Stimulated activated CD8-positive, alpha-beta memory T cell treated with anti-CD3 and anti-CD28 coated beads, Interleukin-2, amount 100 ng/mL, for 1 hour (primary cell): ENCODE data around the gene RSPO3.

Experiments
- DNase-seq, 2 donors: peaks; one replicate each; pipeline ENCODE4 v3.0.0-alpha.2; 2020; ENCODE audit warnings: low read depth in 2 of 2

Gene RSPO3

GRCh38 chr6:127111526-127111925 is 6.9 kb upstream of the RSPO3 start:
- DNase-seq = no peak

- DNase-seq = no peak
Observed at GRCh38 chr6:127114214-127114760, 4.2 kb upstream of the RSPO3 start.

- DNase-seq = no peak
Observed at GRCh38 chr6:127115084-127115655, 3.3 kb upstream of the RSPO3 start.

- no peak for DNase-seq
Observed at GRCh38 chr6:127115746-127116145, 2.7 kb upstream of the RSPO3 start.

- DNase-seq = no peak
Observed at GRCh38 chr6:127117979-127118297, 533 bp upstream of the RSPO3 start.

- DNase-seq = no peak
Observed at GRCh38 chr6:127119102-127120022, 891 bp downstream of the RSPO3 start.

- no peak for DNase-seq
Observed at GRCh38 chr6:127120023-127120786, 1.7 kb downstream of the RSPO3 start.

- DNase-seq = peak in 1 of 2 donors; percentile 5
Observed at GRCh38 chr6:127120787-127121636, 2.5 kb downstream of the RSPO3 start.

GRCh38 chr6:127121637-127121960 is 3.1 kb downstream of the RSPO3 start:
- no peak for DNase-seq

GRCh38 chr6:127124172-127124571 is 5.7 kb downstream of the RSPO3 start:
- no peak for DNase-seq

- DNase-seq = no peak
Observed at GRCh38 chr6:127124680-127125079, 6.2 kb downstream of the RSPO3 start.

- no peak for DNase-seq
Observed at GRCh38 chr6:127128066-127128465, 9.6 kb downstream of the RSPO3 start.

GRCh38 chr6:127129251-127129650 is 10.8 kb downstream of the RSPO3 start:
- no peak for DNase-seq

GRCh38 chr6:127131275-127131674 is 12.8 kb downstream of the RSPO3 start:
- DNase-seq = no peak

GRCh38 chr6:127131772-127132376 is 13.4 kb downstream of the RSPO3 start:
- no peak for DNase-seq

GRCh38 chr6:127134136-127134535 is 15.7 kb downstream of the RSPO3 start:
- DNase-seq = no peak

GRCh38 chr6:127136786-127137185 is 18.3 kb downstream of the RSPO3 start:
- DNase-seq = no peak

- no peak for DNase-seq
Observed at GRCh38 chr6:127146932-127147331, 28.5 kb downstream of the RSPO3 start.

GRCh38 chr6:127147534-127147933 is 29.1 kb downstream of the RSPO3 start:
- DNase-seq = no peak

- no peak for DNase-seq
Observed at GRCh38 chr6:127148511-127148910, 30.0 kb downstream of the RSPO3 start.

GRCh38 chr6:127154509-127154908 is 36.0 kb downstream of the RSPO3 start:
- DNase-seq = no peak
